K562 (cell line): ENCODE data around the gene CDCP1. TPM values are rescaled to one million over a fixed set of nuclear protein-coding genes. Genes with fewer than 3 reads are reported as not detected.

Source experiments
- GABPA ChIP-seq: fragments of 200-800 bp; sonication (Bioruptor generic); conservative IDR thresholded peaks from 2 replicates; pipeline ENCODE4 v1.6.1; 2016; ENCODE audit warnings: low read depth, missing genetic modification characterization, missing compliant biosample characterization
- MGA ChIP-seq: fragments of 450-650 bp; IDR thresholded peaks from 2 replicates; pipeline ENCODE4 v1.6.1; 2016; ENCODE audit warnings: mild to moderate bottlenecking, moderate library complexity
- POLR2H ChIP-seq: IDR thresholded peaks from 2 replicates; pipeline ENCODE4 v1.6.1; 2016; ENCODE audit warnings: missing genetic modification characterization, low read depth, mild to moderate bottlenecking, control low read depth, missing compliant biosample characterization, moderate library complexity
- RBM34 ChIP-seq: fragments of 200-400 bp; formaldehyde crosslinking; IDR thresholded peaks from 2 replicates; pipeline ENCODE4 v1.6.1; 2018; ENCODE audit warnings: low read length, borderline replicate concordance; ENCODE audit not compliant: insufficient read depth
- SREBF1 ChIP-seq: fragments of 150-350 bp; IDR thresholded peaks from 2 replicates; pipeline ENCODE4 v1.6.1; 2014; ENCODE audit warnings: antibody characterized with exemption, low read depth, low read length, borderline replicate concordance
- TCF7L2 ChIP-seq: fragments of 150-350 bp; IDR thresholded peaks from 2 replicates; pipeline ENCODE4 v1.6.1; 2016; ENCODE audit warnings: low read depth, mild to moderate bottlenecking, low read length, moderate library complexity
- ZBTB33 ChIP-seq: sonication (generic); formaldehyde crosslinking; IDR thresholded peaks from 2 replicates; pipeline ENCODE4 v1.8.1; 2023; ENCODE audit warnings: mild to moderate bottlenecking, missing genetic modification reagents
- polyA plus RNA-seq, 8 experiments: library from polyadenylated mRNA; depleted of rRNA in 4 of 8; stranded (reverse) in 5 of 8; unstranded in 3 of 8; fragments of >200 nt; fragmentation: Nextera tagmentation in 2 of 8; fragmentation: Illumina TruSeq in 1 of 8; extraction: Ambion mirVana in 2 of 8; extraction: Trizol in 1 of 8; gene quantifications; 2 replicates each; pipeline versions ENCODE4 v1.2.1 to v1.2.3, GENCODE V29; 2011 to 2014; ENCODE audit warnings: inconsistent platforms in 1 of 8, missing spikeins in 1 of 8
- total RNA-seq, 7 experiments: library from RNA; depleted of rRNA in 6 of 7; stranded (reverse); fragments of >200 nt in 6 of 7; fragmentation: Illumina TruSeq in 2 of 7; extraction: Trizol in 2 of 7; gene quantifications; 2 replicates each; pipeline versions ENCODE4 v1.2.1 to v1.2.3, GENCODE V29; 2011 to 2021; ENCODE audit warnings: low replicate concordance in 1 of 7
- TF ChIP-seq, protein P1 (sequence below): sonication (generic); formaldehyde crosslinking; IDR thresholded peaks from 2 replicates; pipeline ENCODE4 v1.8.1; 2022; ENCODE audit warnings: missing genetic modification reagents
- TF ChIP-seq, protein P2 (sequence below): fragments of 250-450 bp; sonication (Bioruptor Pico); IDR thresholded peaks from 2 replicates; pipeline ENCODE4 v1.5.1; 2021; ENCODE audit warnings: mild to moderate bottlenecking

Gene CDCP1
- total and polyA plus RNA-seq, 9 of the 15 experiments (the other 6 are each of a cell fraction or from before 2014, with no cell fraction given), result 3.9 to 16.4 (median 5.2) TPM

DNA sequence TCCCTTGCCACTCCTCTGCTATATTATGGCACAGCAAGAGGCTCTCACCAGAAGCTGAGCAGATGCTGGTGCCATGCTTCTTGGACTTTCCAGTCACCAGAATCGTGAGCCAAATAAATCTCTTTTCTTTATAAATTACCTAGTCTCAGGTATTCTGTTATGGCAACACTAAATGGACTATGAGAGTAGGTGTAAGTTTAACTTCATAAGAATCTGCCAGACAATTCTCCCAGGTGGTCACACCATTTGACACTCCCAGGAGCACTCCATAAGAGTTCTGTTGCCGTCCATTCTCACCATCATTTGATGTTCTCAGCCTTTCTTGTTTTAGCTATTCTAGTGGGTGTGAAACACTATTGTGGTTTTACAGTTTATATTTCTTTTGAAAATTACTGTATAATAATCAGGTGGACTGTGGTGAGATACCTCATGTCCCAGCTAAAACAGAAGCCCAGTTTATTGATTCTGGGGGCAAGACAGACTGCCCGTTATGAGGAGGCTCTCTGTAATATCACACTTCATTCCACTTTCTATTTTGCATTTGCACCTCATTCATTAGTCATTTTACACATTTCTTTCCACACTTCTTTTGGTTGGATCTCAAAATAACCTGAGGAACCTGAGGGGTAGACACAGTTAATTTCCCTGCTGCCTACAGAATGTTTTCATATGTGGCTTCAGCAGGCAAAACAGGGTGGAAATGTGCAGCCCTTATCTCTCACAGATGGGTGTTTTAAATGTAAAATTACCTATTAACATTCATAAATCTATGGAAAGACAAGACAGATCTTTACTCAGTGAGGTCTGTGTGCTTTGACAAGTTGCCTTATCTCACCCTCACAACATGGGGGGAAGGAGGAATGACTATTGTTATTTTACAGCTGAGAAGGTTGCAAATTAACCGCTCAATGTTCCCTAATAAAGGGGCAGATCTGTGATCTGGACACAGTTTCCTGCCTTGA is 42.1 kb downstream of the CDCP1 start (continued):
- TF ChIP-seq SREBF1 (no peak), ZBTB33 (peak; percentile 12; the same call in 1 of the 2 replicates), MGA (peak; percentile 30; the same call in 1 of the 2 replicates), TCF7L2 (no peak), POLR2H (tag) (peak; percentile 50; the same call in 1 of the 2 replicates), GABPA (tag) (peak; percentile 38), RBM34 (no peak)
- TF ChIP-seq, protein P1, sequence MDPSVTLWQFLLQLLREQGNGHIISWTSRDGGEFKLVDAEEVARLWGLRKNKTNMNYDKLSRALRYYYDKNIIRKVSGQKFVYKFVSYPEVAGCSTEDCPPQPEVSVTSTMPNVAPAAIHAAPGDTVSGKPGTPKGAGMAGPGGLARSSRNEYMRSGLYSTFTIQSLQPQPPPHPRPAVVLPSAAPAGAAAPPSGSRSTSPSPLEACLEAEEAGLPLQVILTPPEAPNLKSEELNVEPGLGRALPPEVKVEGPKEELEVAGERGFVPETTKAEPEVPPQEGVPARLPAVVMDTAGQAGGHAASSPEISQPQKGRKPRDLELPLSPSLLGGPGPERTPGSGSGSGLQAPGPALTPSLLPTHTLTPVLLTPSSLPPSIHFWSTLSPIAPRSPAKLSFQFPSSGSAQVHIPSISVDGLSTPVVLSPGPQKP (CRISPR knock-in tag), result no peak
- TF ChIP-seq, protein P2, sequence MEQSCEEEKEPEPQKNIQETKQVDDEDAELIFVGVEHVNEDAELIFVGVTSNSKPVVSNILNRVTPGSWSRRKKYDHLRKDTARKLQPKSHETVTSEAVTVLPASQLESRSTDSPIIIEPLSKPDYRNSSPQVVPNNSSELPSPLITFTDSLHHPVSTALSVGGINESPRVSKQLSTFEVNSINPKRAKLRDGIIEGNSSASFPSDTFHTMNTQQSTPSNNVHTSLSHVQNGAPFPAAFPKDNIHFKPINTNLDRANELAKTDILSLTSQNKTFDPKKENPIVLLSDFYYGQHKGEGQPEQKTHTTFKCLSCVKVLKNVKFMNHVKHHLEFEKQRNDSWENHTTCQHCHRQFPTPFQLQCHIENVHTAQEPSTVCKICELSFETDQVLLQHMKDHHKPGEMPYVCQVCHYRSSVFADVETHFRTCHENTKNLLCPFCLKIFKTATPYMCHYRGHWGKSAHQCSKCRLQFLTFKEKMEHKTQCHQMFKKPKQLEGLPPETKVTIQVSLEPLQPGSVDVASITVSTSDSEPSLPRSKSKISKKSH, result no peak
